Raji (cell line): Measurements from ENCODE around the gene EPB41L4B.

Experiments
- POLR2A ChIP-seq: IDR thresholded peaks from 2 replicates; pipeline ENCODE4 v1.6.1; 2011; ENCODE audit warnings: low read depth, low read length, control low read depth; ENCODE audit not compliant: insufficient read depth

Gene EPB41L4B

GRCh38 chr9:109224751-109225150 is 96.1 kb downstream of the EPB41L4B start:
- TF ChIP-seq POLR2A = no peak

GRCh38 chr9:109214414-109214813 is 106.4 kb downstream of the EPB41L4B start:
- TF ChIP-seq POLR2A = no peak

GRCh38 chr9:109213285-109214121 is 107.4 kb downstream of the EPB41L4B start:
- no peak for TF ChIP-seq POLR2A

GRCh38 chr9:109212768-109213167 is 108.1 kb downstream of the EPB41L4B start:
- no peak for TF ChIP-seq POLR2A

GRCh38 chr9:109206670-109207069 is 114.2 kb downstream of the EPB41L4B start:
- TF ChIP-seq POLR2A = no peak

GRCh38 chr9:109205526-109205925 is 115.3 kb downstream of the EPB41L4B start:
- TF ChIP-seq POLR2A = no peak

GRCh38 chr9:109203761-109204360 is 117.0 kb downstream of the EPB41L4B start:
- no peak for TF ChIP-seq POLR2A

- TF ChIP-seq POLR2A = no peak
These were observed 121.2 kb downstream of the EPB41L4B start for GRCh38 chr9:109199676-109200075.

GRCh38 chr9:109198736-109199382 is 122.0 kb downstream of the EPB41L4B start:
- TF ChIP-seq POLR2A = no peak

GRCh38 chr9:109193974-109194556 is 126.8 kb downstream of the EPB41L4B start:
- no peak for TF ChIP-seq POLR2A

GRCh38 chr9:109192732-109193361 is 128.0 kb downstream of the EPB41L4B start:
- no peak for TF ChIP-seq POLR2A

GRCh38 chr9:109191746-109192145 is 129.1 kb downstream of the EPB41L4B start:
- TF ChIP-seq POLR2A = no peak

- TF ChIP-seq POLR2A = no peak
These were observed 130.7 kb downstream of the EPB41L4B start for GRCh38 chr9:109190151-109190550.

GRCh38 chr9:109186857-109187520 is 133.9 kb downstream of the EPB41L4B start:
- TF ChIP-seq POLR2A = no peak
